GM18505 (cell line): ENCODE measurements around the gene DDX20.
"Not testable (repeated sequence)": the region's sequence is repeated elsewhere in the genome, so short reads cannot be mapped to it uniquely, and the experiment has no call there.

Experiments used
- ATAC-seq: cut with Tn5 transposase; IDR thresholded peaks from one replicate; pipeline ENCODE4 v1.9.1; 2021; ENCODE audit not compliant: unreplicated experiment
- POLR2A ChIP-seq: IDR thresholded peaks from 4 replicates; pipeline ENCODE4 v1.6.1; 2011; ENCODE audit warnings: borderline replicate concordance; ENCODE audit not compliant: insufficient read depth, insufficient read length; ENCODE audit errors: extremely low read depth

The DDX20 gene

DNA sequence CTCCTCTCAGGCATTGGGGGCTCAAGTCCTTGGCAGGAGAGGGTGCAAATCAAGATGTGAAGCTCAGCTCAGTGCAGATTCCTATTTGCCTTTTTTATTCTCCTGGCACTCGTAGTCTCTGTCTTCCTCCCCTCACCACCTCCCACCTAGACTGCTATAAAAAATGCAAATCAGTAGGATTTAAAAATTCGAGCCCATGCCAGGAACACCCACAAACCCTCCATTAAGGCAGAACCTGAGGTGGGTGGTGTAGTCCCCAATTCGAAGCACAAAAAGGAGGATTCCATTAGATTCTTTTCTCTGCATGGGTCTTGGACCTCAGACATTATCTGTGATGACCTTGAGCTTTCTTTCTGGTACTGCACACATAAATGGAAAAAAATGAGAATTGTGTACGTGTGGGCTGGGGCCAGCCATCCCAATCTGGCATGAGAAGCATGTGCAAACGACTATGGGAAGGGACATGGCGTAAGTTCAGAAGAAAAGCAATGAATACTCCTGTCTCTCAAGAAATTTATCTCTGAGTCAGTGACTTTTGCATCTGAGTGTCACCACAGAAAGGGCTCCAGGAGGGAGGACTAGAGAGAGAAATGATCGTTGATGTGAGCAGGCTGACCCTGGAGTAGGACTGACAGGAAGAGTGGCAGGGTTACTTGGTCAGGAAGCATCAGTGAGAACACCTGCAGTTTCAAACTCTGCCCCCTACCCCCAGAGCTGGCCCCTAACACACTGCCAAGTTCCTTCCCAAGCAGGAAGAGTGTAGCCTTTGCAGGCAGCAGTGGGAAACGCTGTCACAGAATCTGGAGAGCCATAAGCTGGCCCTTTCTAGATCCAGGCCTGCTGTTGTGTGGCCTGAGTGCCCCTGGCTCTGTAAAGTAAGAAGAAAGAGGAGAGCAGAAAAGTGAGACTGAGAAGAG is 18.2 kb upstream of the DDX20 start:
- no peak for TF ChIP-seq POLR2A
- ATAC-seq: no peak

DNA sequence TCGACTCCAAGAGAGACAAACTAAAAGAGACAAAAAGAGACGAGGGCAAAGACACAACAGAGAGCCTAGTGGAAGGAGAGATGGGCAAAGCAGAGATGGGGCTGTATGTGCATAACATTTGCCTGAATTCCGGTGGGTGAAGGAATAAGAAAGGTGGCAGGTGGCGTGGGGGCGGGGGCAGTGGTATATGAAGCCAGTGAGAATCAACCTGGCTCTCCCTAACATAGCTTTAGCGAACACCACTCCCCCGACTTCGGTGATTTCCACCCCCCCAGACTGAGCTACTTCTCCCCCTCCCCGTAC is 17.6 kb upstream of the DDX20 start:
- TF ChIP-seq POLR2A: no peak
- ATAC-seq: no peak

DNA sequence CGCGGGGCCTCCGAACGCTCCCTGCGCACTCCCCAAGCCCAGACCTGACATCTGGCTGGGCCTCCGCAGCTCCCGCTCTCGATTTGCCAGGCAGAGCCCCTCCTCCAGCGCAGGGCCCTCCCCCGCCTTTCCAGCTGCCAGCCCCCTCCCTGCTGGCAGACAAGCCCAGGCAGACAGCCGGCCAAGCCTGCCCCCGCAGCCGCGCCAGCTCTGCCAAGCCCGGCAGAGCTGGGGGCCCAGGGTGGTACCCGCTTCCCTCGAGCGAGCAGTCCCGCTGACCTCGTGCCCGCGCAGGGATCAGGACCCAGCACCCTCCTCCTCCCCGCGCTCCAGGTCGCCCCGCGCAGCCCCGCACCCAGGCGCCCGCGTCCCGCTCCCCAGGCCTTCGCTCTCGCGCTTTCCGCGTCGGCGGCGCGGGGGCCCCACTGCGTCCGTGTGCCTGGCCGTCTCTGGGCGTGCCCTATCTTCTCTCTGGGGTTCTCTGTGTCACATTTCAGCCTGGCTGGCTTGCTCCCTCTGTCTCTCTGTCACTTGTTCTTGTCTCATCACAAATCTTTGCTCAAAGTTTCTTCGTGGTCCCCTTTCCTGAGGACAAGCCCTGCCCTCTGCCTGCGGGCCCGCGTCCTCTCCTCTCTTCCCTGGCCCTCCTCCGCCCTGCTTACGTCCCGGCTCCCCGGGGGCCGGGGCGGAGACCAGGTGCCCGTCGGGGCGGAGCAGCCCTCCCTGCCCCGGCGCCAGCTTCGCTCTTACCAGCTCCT is 17.1 kb upstream of the DDX20 start:
- ATAC-seq: peak; percentile 50
- no peak for TF ChIP-seq POLR2A

DNA sequence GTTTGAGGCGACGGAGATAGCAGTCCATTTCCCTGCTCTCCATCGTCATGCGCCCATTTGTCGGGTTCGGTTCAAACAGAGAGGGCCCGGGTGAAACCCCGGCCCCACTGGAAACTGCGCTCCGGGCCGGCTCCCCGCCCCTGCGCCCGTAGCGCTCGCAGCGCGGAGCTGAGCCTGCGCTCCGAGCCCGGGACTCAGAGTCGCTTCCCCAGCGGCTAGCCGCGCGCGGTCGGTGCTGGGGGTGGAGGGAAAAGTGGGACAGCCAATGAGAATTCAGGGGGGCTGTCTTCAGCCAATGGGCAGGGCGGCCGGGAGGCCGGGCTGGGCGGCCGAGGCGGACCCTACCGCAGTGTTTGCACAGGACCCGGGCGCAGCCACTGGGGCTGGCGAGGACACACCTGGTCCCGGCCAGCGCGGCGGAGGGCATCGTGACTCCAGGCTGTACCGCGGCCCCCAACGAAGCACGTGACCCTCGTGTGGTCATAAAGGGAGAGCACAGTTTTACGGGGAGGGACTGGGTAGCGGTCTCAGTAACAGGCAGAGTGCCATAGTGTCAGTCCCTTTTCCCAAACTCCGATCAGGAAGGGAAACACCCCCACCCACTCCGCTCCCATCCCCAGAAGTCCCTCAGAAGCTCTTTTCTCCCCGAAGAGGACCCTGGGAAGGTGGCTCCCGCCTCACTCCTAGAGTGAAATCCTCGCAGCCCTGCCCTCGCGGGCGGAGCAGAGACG is 16.3 kb upstream of the DDX20 start, which contains the start of gene INKA2:
Gene INKA2 (minus strand): TSS at position 202 of the 731 bp plus-strand sequence. CDS start 153 bp downstream, at position 49.
- peak; percentile 69 for TF ChIP-seq POLR2A
- peak; percentile 77 for ATAC-seq

DNA sequence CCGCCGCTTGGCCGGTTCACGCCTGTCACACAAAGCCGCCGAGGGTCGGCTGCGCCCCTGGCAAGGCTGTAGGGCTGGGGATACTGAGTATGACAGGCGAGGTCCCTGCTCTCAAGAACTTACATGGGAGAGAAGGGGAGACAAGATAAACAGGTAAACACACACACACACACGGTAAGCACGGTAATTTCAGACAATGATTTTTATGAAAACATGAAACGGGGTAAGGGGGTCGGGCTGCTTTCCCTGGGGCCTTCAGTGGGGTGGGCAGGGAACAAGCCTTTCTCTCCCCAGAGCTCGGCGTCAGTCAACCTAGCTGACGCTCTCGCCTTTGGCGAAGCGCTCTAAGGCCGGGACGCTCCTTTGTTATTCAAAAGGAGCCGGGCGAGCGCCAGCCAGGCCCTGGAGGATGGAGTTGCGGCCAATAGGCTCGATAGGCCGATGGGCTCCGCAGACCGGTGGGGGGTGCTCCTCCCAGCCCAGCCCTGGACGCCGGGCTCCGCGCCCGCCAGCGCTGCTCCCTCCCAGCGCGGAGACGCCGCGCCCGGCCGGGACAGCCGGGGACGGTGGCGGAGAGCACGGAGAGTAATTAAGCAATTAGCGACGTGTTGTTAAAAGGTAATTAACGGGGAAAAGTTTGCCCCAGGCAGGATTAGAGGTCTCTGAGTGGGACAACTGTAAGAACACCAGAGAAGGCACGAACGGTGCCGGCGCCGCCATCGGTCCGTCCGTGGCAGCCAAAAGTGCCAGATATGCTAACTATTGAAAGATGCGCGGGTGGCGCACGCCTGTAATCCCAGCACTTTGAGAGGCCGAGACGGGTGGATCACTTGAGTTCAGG is 15.6 kb upstream of the DDX20 start:
- no peak for ATAC-seq

DNA sequence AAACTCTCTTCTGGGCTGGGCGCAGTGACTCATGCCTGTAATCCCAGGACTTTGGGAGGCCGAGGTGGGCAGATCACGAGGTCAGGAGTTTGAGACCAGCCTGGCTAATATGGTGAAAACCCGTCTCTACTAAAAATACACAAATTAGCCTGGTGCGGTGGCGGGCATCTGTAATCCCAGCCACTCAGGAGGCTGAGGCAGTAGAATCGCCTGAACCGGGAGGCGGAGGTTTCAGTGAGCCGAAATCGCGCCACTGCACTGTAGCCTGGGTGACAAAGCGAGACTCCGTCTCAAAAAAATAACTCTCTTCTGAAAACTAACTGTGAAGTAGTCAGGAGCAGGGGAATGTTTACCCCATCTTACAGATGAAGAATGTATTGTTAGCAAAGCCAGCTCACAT is 13.4 kb upstream of the DDX20 start:
- not testable (repeated sequence) for ATAC-seq

More for the DNA sequence above, 15.6 kb upstream of the DDX20 start:
- no peak for TF ChIP-seq POLR2A

DNA sequence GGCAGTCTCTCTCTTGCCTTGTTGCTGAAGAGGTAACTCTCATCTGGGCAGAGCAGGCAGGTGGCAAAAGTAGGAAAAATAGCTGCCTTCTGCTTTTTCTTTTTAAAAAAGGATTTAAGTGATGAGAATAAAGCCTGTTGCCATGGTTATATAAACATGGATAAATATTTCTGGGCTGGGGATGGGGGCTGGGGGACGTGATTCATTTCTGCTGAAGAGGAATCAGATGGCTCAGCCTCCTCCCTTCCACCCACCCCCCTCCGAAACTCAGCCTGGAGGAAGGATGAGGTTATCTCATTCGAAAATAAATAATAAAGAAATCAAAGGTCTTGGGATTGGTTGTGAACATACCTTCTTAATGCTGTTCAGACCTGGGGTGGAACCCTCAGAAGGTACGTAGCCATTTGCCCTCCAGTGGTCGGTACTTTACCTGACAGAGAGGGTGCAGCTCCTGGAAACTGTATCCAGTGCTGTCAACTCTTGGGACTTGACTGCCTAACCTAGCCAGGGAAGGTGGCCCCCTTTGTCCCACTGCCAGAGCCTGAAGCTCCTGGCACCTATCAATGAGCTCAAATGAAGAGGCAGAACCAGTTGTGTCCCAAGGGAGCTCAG is 12.7 kb upstream of the DDX20 start:
- no peak for TF ChIP-seq POLR2A
- no peak for ATAC-seq

DNA sequence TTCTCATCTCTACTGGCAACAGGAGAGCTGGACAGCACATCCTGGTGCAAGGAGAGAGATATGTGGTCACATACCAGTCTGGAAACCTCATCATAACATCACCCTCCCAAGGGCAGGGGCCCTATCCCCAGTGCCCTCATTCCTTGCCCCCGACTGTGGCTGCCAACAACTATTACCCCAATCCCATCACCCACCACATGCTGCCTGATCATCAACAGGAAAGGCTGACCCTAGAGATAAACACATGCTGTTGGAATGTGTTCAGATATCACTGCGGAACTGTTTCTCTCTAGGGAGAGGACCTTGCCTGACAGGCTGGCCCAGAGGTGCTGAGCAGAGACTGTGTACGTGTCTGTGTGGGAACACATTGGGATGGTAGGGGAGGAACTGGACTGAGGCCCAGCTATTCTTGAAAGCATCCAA is 12.0 kb upstream of the DDX20 start:
- ATAC-seq: no peak
- TF ChIP-seq POLR2A: no peak

DNA sequence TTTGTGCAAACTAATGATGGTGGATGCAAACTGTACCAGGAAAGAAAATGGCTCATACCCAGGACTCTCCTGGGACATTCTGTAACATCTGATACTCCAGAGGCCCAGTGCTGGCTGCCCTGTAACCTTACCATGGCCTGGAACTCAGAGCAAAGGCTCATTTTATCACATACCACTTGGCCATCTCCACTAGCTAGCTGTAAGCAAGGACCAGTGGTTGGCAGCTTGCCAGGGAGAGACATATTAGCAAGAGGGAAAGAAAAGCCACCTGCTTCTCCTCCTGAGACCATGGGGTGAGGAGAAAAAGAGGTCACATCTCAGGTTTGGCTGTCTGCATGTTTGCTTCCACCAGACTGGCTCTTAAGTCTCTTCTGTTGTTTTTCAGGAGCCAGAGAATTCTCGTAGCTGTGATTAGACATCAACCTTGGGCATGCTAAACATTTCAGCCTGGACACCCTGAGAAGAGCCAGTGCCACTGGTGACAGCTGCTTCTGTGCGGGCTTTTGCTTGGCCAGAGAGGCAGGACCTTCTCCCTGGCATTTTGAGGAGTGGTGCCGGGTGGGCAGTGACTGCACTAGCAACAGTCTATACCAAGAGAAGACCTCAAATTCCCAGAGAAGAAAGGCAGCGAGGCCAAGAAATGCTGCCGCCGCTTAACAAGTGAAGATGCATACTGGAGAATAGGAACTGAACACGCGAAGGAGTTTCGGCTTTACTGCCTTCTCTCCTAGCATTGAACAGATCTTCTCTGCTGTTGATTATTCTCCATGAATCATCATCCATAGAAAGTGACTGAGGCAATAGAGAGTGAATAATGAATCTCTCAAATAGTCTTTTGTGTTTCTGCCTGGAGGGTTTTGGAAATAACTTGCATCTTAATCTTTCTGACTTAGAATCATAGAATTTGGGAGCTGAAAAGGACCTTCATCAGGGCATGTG is 9.8 kb upstream of the DDX20 start:
- no peak for ATAC-seq
- no peak for TF ChIP-seq POLR2A

DNA sequence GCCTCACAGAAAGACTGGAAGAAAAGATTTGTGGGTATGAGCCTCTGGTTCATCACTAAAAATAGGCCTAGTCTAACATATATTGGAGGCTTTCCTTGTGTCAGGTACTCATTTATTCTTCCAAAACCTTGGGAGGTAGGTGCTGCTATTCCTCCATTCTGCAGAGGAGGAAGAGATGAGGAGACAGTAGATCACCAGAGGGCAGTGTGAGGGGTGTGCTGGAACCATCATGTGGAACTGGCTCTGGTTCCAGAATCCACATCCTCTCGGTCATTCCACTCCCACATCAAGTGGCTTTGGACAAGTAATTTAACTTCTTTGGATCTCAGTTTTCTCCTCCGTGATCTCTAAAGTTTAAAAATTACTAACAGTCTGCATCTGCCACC is 9.1 kb upstream of the DDX20 start:
- ATAC-seq: no peak
- TF ChIP-seq POLR2A: no peak

DNA sequence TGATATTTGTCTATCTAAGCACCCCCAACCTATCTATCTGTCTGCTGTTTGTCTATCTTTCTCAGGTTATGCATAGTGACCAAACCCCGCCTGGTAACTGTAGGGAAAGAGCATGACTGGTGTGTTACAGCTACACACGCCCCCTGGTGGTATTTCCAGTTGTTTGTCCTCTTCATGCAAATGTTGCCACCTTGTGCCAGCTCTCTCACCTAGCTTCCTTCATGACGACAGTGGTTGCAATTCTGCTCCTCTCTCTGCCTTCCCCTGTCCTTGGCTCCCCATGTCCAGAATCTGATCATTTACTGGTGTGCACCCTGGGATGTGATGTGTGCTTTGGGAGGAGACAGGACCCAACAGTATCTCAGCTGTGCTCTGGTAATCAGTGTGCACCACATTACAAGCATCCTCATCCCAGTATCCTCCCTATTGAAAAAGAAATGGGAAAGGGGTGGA is 8.4 kb upstream of the DDX20 start:
- no peak for ATAC-seq
- TF ChIP-seq POLR2A: no peak

DNA sequence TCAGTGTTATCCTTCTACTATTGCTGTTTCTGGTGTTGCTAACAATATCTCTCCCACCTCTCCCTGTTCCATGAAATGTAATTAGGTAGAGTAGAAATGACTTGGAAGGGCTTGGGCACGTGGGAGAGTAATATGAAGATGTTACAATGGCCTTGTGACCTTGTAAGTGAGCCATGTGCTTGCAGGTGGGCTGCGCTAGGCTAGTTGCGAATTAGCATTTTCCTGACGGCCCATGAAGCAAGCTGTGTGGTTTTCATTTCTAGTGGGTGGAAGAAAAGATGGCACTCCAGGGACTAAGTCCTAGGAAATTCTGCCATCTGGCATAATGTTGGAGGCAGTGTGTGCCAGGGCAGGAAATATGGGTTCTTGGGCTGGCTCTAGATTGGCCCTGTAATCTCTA is 7.8 kb upstream of the DDX20 start:
- no peak for ATAC-seq
- TF ChIP-seq POLR2A: no peak

DNA sequence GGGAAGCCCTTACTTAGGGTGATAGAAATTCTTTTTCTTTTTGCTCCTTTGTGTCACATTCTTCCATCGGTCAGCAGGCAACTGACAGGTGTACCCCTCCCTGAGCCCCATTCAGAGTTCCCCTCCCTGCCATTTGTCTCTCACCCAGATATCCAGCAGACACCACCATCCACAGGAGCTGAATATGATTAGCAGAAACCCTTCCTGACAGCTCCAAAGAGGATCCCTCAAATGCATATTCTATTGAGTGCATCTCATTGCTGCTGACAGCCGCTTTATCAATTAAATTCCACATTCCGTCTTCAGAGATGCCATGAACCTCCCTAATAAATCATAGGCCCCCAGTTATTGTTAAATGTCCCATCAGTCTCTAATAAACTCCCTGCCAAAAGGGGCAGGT is 6.1 kb upstream of the DDX20 start:
- TF ChIP-seq POLR2A: no peak
- ATAC-seq: no peak
